Spinal cord (tissue), 10 donors: ENCODE data around the gene PAF1. TPM values are rescaled to one million over a fixed set of nuclear protein-coding genes. Genes with fewer than 3 reads are reported as not detected.

Experiments used
- DNase-seq, 6 donors: peaks; one replicate each; pipeline versions ENCODE4 v3.0.0 to v3.0.0-alpha.2; 2013 to 2015; ENCODE audit warnings: low spot score in 6 of 6, low read depth in 4 of 6
- H3K27ac ChIP-seq: one replicate; pipeline ENCODE4 v1.5.1; 2013; ENCODE audit warnings: low read depth, low read length, control low read depth
- H3K27me3 ChIP-seq: one replicate; pipeline ENCODE4 v1.6.1; 2013; ENCODE audit warnings: low read length; ENCODE audit not compliant: control insufficient read depth, insufficient read depth
- H3K36me3 ChIP-seq: one replicate; pipeline ENCODE4 v1.6.1; 2013; ENCODE audit warnings: low read length; ENCODE audit not compliant: control insufficient read depth, insufficient read depth
- H3K4me1 ChIP-seq: one replicate; pipeline ENCODE4 v1.6.1; 2013; ENCODE audit warnings: low read length; ENCODE audit not compliant: control insufficient read depth, insufficient read depth
- H3K4me3 ChIP-seq: one replicate; pipeline ENCODE4 v1.5.1; 2013; ENCODE audit warnings: low read depth, low read length, control low read depth
- H3K9me3 ChIP-seq: one replicate; pipeline ENCODE4 v1.6.1; 2013; ENCODE audit warnings: low read length; ENCODE audit not compliant: control insufficient read depth, insufficient read depth
- WGBS: methylation state at CpG from one replicate; pipeline ENCODE4 v1.1.5; 2013; ENCODE audit warnings: missing lambda C conversion rate; ENCODE audit not compliant: insufficient coverage; 5-methylcytosine and 5-hydroxymethylcytosine counted together
- polyA plus RNA-seq, 2 donors: library from polyadenylated mRNA; unstranded; fragments of 120-200 nt; gene quantifications; one replicate each; pipeline ENCODE4 v1.2.1, GENCODE V29; 2013; ENCODE audit not compliant: insufficient read length in 2 of 2
- total RNA-seq, 2 donors: library from RNA; depleted of rRNA in 1 of 2; stranded (reverse); fragments of 120-200 nt in 1 of 2; fragments of >200 nt in 1 of 2; gene quantifications; one replicate each; pipeline versions ENCODE4 v1.2.3 to v1.2.4, GENCODE V29; 2013 to 2014
- donor health status: healthy.

Gene PAF1
- total and polyA plus RNA-seq, 4 donors: 21.2 to 76.8 (median 62.0) TPM

DNA sequence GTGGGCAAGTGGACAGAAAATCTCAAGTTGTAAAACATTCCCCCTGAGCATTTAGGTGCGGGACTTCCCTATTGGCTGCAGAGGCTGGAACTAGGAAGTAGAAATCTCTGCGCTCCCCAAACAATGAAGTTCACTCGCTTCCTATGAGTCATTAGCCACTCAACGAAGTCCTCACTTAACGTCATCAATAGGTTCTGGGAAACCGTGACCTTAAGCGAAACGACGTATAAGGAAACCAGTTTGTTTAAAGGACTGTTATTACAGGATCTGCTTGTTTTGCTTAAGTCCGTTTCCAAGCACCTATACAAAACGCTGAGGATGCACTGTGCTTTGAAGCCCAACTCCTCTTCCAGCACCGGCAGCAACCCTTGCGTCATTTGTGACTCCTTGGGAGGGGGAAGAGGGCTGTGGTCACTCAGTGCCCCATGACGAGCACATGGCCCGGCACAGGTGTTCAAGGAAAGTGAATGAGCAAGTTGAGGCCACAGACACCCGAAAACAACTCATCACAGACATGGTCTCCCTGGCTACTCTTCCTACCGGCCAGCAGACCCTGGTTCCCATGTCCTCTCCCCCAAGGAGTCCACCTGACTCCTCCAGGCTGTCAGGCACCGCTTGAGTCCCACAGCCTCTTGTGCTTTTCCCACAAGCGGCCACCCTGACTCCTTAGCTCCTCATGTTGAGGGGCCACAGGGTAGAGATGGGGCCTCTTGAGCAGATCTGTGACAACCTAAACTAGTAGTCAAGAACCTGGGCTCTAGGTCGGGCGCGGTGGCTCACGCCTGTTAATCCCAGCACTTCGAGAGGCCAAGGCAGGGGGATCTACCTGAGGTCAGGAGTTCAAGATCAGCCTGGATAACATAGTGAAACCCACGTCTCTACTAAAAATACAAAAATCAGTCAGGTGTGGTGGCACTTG, 40.0 kb upstream of the PAF1 start:
- Histone ChIP-seq H3K4me3 (no peak overlapping the region), H3K36me3 (peaks cover 37% of the 10 kb centered on the region), H3K27ac (peak overlapping the region; percentile 61), H3K27me3 (no peaks in the 10 kb centered on the region), H3K9me3 (no peaks in the 10 kb centered on the region), H3K4me1 (peaks cover 26% of the 10 kb centered on the region)
- no peak for DNase-seq
- 83% methylated on average over 20 of the region's 25 CpGs for WGBS

DNA sequence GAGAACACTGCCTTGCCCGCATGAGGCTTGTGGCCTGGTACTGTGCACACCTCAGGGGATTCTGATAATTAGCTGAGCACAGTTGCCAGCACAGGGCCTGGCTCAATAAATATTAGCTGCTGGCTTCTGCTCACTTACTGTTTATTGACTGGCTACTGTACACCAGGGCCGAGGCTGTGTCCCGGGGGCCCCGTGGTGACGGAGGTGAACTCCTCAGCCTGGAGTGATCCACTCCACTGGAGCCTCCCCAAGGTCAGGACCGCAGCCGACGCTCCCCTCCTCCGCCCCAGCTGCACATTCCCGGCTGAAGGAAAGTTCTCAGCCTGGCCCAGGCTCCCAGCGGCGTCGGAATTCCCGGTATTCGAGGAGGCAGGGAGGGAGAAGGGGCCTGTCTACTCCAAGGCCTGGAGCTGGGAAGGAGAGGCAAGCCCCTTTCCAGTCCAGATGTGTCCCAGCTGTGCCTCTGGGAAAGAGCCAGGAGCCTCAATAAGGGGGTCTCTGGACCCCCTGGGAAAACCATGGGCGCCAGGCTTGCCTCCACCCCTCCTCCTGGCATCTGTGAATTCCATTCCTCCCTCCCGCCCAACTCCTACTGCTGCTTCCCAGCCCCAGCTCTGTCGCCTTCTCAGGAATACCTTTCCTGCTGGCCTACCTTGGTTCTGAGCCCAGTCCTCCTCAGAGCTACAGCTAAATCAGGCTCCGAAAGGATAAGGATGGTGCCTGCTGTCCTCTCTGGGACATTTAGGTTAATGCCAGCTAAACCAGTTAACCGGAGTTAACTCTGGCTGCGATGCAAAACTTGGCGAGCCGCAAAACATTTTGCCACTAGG, 37.6 kb upstream of the PAF1 start:
- DNase-seq: peak in 1 of 6 donors; percentile 84
- Histone ChIP-seq H3K4me3 (no peak overlapping the region), H3K27ac (peak overlapping the region; percentile 92), H3K9me3 (no peaks in the 10 kb centered on the region), H3K36me3 (peaks cover 44% of the 10 kb centered on the region), H3K27me3 (no peaks in the 10 kb centered on the region), H3K4me1 (peaks cover 14% of the 10 kb centered on the region)
- WGBS: 17% methylated on average over 21 of the region's 23 CpGs

- H3K27ac ChIP-seq: no peak overlapping the region
- H3K9me3 ChIP-seq: no peaks in the 10 kb centered on the region
- H3K4me3 ChIP-seq: no peak overlapping the region
- H3K27me3 ChIP-seq: no peaks in the 10 kb centered on the region
- DNase-seq: no peak
- 97% methylated on average over 6 of the region's 11 CpGs for WGBS
- H3K4me1 ChIP-seq: peaks cover 14% of the 10 kb centered on the region
- H3K36me3 ChIP-seq: peaks cover 44% of the 10 kb centered on the region
These were observed 36.8 kb upstream of the PAF1 start for GRCh38 chr19:39427707-39428106.

DNA sequence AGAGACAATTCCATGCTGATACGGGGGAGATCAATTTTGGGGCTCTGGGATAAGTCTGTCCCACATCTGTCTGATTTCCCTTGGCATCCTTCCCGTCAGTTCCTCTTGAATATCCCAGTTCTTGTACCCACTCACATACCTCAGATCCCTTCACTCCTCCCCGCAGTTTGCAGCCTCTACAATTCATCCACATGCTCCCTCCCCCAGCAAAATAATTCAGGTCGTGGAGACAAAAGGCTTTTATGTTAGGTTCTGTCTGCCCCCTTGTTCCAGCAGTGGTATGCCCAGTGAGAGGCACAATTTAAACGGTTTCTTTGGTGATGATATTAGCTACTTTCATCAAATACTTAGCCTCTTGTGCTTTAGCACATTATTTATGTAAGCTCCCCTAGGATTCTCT, 35.3 kb upstream of the PAF1 start:
- Histone ChIP-seq H3K27ac (peak overlapping the region; percentile 15), H3K4me3 (no peak overlapping the region), H3K36me3 (peaks cover 45% of the 10 kb centered on the region), H3K4me1 (peaks cover 13% of the 10 kb centered on the region), H3K9me3 (no peaks in the 10 kb centered on the region), H3K27me3 (no peaks in the 10 kb centered on the region)
- 63% methylated on average over 2 of the region's 5 CpGs for WGBS
- no peak for DNase-seq

- WGBS: 90% methylated on average over 7 of the region's 7 CpGs
- Histone ChIP-seq H3K9me3 (no peaks in the 10 kb centered on the region), H3K4me1 (peaks cover 10% of the 10 kb centered on the region), H3K27me3 (no peaks in the 10 kb centered on the region), H3K4me3 (no peak overlapping the region), H3K36me3 (peaks cover 45% of the 10 kb centered on the region), H3K27ac (no peak overlapping the region)
- DNase-seq: no peak
These were observed 34.8 kb upstream of the PAF1 start for GRCh38 chr19:39425744-39426143.

GRCh38 chr19:39424934-39425333, 34.0 kb upstream of the PAF1 start:
- no peak overlapping the region for H3K27ac ChIP-seq
- H3K36me3 ChIP-seq: peaks cover 53% of the 10 kb centered on the region
- H3K4me1 ChIP-seq: peaks cover 10% of the 10 kb centered on the region
- H3K4me3 ChIP-seq: no peak overlapping the region
- 90% methylated on average over 14 of the region's 16 CpGs for WGBS
- H3K9me3 ChIP-seq: no peaks in the 10 kb centered on the region
- DNase-seq: no peak
- H3K27me3 ChIP-seq: no peaks in the 10 kb centered on the region

- DNase-seq: no peak
- Histone ChIP-seq H3K27ac (no peak overlapping the region), H3K36me3 (peaks cover 68% of the 10 kb centered on the region), H3K4me3 (no peak overlapping the region), H3K9me3 (no peaks in the 10 kb centered on the region), H3K4me1 (peaks cover 5% of the 10 kb centered on the region), H3K27me3 (no peaks in the 10 kb centered on the region)
- WGBS: 93% methylated on average over 35 of the region's 35 CpGs
These were observed 32.6 kb upstream of the PAF1 start for GRCh38 chr19:39423258-39424086.

- H3K27ac ChIP-seq: no peak overlapping the region
- H3K4me1 ChIP-seq: no peaks in the 10 kb centered on the region
- no peak for DNase-seq
- no peaks in the 10 kb centered on the region for H3K9me3 ChIP-seq
- H3K36me3 ChIP-seq: peaks cover 82% of the 10 kb centered on the region
- no peak overlapping the region for H3K4me3 ChIP-seq
- H3K27me3 ChIP-seq: no peaks in the 10 kb centered on the region
- 100% methylated on average over 2 of the region's 5 CpGs for WGBS
These were observed 31.1 kb upstream of the PAF1 start for GRCh38 chr19:39422020-39422419.

GRCh38 chr19:39420769-39421168, 29.9 kb upstream of the PAF1 start:
- Histone ChIP-seq H3K36me3 (peaks cover 95% of the 10 kb centered on the region), H3K4me1 (peaks cover 5% of the 10 kb centered on the region), H3K27me3 (no peaks in the 10 kb centered on the region), H3K9me3 (no peaks in the 10 kb centered on the region), H3K27ac (no peak overlapping the region), H3K4me3 (no peak overlapping the region)
- DNase-seq: no peak
- WGBS: 95% methylated on average over 11 of the region's 15 CpGs
